GM18868 (cell line): ENCODE data around the gene SAMD3.
"Not testable (repeated sequence)": the region's sequence is repeated elsewhere in the genome, so short reads cannot be mapped to it uniquely, and the experiment has no call there.

Source experiments
- ATAC-seq: cut with Tn5 transposase; IDR thresholded peaks from one replicate; pipeline ENCODE4 v1.9.1; 2021; ENCODE audit warnings: mild to moderate bottlenecking, moderate library complexity; ENCODE audit not compliant: unreplicated experiment

The SAMD3 gene

GRCh38 chr6:130211691-130212090 is 11.1 kb downstream of the SAMD3 start:
- ATAC-seq: no peak

GRCh38 chr6:130207979-130208649 is 14.6 kb downstream of the SAMD3 start:
- ATAC-seq: no peak

- no peak for ATAC-seq
Observed at GRCh38 chr6:130206479-130206878, 16.3 kb downstream of the SAMD3 start.

GRCh38 chr6:130204322-130204721 is 18.4 kb downstream of the SAMD3 start:
- no peak for ATAC-seq

GRCh38 chr6:130203370-130203769 is 19.4 kb downstream of the SAMD3 start:
- ATAC-seq: no peak

- ATAC-seq: peak; percentile 77
Observed at GRCh38 chr6:130202782-130203181, 20.0 kb downstream of the SAMD3 start.

- no peak for ATAC-seq
Observed at GRCh38 chr6:130200020-130200419, 22.7 kb downstream of the SAMD3 start.

- no peak for ATAC-seq
Observed at GRCh38 chr6:130198483-130199035, 24.2 kb downstream of the SAMD3 start.

GRCh38 chr6:130197816-130198482 is 24.8 kb downstream of the SAMD3 start:
- ATAC-seq: not testable (repeated sequence)

GRCh38 chr6:130194434-130194833 is 28.3 kb downstream of the SAMD3 start:
- ATAC-seq: not testable (repeated sequence)

- ATAC-seq: no peak
Observed at GRCh38 chr6:130190701-130191690, 31.8 kb downstream of the SAMD3 start.

- ATAC-seq: no peak
Observed at GRCh38 chr6:130189531-130190397, 33.0 kb downstream of the SAMD3 start.

- no peak for ATAC-seq
Observed at GRCh38 chr6:130188207-130188899, 34.4 kb downstream of the SAMD3 start.

GRCh38 chr6:130187335-130188206 is 35.2 kb downstream of the SAMD3 start:
- ATAC-seq: no peak

GRCh38 chr6:130185658-130186057 is 37.1 kb downstream of the SAMD3 start:
- ATAC-seq: no peak

GRCh38 chr6:130183271-130184222 is 39.2 kb downstream of the SAMD3 start:
- no peak for ATAC-seq

GRCh38 chr6:130182466-130182865 is 40.3 kb downstream of the SAMD3 start:
- no peak for ATAC-seq
